ENCODE data around the gene TRIM62.

DNA sequence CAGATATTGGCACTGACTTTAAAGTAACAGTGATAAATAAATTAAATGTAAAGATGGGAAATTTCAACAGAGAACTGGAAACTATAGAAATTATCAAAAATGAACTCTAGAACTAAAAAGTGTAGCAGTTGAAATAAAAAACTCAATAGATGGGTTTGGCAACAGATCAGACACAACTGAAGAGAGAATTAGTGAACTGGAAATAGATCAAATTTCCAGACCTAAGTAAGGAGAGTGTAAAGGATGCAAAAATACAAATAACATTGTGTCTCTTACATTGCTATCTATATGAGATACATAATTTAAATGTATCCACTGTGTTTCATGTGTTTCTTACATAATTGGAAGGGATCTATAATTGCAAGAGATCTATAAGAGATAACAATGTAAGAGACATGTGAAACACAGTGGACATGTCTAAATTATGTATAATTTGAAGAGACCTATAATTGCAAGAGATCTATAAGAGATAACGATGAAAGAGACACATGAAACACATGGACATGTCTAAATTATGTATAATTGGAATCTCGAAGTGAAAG lies 42.4 kb upstream of the TRIM62 start:
- TF ChIP-seq, protein P1, sequence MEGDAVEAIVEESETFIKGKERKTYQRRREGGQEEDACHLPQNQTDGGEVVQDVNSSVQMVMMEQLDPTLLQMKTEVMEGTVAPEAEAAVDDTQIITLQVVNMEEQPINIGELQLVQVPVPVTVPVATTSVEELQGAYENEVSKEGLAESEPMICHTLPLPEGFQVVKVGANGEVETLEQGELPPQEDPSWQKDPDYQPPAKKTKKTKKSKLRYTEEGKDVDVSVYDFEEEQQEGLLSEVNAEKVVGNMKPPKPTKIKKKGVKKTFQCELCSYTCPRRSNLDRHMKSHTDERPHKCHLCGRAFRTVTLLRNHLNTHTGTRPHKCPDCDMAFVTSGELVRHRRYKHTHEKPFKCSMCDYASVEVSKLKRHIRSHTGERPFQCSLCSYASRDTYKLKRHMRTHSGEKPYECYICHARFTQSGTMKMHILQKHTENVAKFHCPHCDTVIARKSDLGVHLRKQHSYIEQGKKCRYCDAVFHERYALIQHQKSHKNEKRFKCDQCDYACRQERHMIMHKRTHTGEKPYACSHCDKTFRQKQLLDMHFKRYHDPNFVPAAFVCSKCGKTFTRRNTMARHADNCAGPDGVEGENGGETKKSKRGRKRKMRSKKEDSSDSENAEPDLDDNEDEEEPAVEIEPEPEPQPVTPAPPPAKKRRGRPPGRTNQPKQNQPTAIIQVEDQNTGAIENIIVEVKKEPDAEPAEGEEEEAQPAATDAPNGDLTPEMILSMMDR (IDR thresholded peaks at IDR 0.05; ENCODE audit: insufficient read depth, low read length, poor library complexity, severe bottlenecking), result no peak
- TF ChIP-seq EZH2phosphoT487 (conservative IDR thresholded peaks at IDR 0.05; ENCODE audit: low read length), result no peak
